GM12874 (cell line): ENCODE results near the gene SPRR5.

Source experiments
- CTCF ChIP-seq: IDR thresholded peaks from 2 replicates; pipeline ENCODE4 v1.5.1; 2011; ENCODE audit warnings: low read depth, mild to moderate bottlenecking, control low read depth, low read length, moderate library complexity; ENCODE audit not compliant: insufficient read depth

SPRR5 gene

DNA sequence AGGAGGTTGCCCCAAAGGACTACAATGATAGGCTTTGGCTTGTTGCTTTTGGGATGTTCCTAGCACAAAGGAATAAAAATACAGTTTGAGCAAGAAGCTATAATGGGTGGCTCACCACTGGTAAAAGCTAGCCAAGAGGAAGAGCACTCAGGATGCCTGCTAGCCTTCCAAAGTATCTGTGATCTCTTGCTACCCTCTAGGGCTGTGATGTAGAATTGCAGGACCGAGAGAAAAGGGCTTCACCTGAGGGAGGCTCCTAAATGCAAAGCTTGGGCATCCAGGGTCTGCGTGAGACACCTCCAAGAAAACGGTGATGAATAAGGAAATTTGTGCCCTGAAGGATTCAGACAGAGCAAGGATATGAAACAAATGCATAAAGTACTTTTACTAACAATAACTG, 20.9 kb upstream of the SPRR5 start:
- peak; percentile 63 for TF ChIP-seq CTCF

GRCh38 chr1:152928671-152929070, 18.3 kb upstream of the SPRR5 start:
- TF ChIP-seq CTCF, result no peak

- no peak for TF ChIP-seq CTCF
Observed at GRCh38 chr1:152932170-152932811, 14.7 kb upstream of the SPRR5 start.

DNA sequence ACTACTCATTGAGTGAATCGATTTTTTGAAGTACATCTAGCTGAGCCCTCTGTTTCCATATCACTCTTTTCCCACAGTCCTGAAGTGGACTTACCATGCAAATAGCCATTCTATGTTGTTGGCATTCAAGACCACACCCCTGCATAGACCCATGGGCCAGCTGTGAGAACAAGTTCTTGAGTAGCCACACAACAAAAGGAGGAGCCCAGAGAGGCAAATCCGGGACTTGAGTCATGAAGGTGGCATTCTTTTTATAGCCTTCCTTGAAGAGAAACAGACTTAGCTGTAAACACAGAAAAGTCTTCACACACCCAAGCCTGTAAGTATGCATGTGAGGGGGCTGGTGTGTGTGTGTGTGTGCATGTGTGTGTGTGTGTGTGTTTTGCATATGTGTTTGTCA, 13.8 kb upstream of the SPRR5 start:
- no peak for TF ChIP-seq CTCF

- no peak for TF ChIP-seq CTCF
Observed at GRCh38 chr1:152940614-152941013, 6.4 kb upstream of the SPRR5 start.

DNA sequence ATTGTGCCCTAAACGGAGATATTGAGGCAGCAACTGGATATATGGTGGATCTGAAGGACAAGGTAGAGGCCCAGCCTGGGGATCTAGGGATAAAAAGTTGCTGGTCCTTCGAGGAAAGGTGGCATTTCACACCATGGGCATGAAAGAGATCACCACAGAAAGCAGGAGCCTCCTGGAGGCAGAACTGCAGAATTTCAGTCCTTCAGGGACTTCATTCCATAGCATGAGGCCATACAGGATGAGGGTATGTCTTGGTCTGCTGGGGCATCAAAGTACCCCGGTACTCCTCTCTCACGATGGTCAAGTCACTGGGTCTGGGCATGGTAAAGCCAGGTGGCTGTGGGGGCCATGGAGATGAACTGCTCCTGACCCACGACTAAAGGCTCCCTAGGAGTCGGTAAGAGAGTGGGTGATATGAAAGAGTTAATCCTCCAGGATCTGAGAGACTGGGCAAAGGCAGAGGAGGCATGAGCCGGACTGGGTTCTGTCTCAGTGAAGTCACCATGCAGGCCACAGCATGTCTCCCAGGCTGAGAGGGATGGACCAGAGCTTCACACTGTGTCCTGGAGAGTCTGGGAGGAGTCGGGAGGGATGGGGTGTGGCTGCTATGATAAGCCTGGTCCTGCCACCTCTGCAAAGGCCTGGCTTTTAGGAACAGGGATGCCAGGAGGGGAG, 5.8 kb upstream of the SPRR5 start:
- no peak for TF ChIP-seq CTCF

DNA sequence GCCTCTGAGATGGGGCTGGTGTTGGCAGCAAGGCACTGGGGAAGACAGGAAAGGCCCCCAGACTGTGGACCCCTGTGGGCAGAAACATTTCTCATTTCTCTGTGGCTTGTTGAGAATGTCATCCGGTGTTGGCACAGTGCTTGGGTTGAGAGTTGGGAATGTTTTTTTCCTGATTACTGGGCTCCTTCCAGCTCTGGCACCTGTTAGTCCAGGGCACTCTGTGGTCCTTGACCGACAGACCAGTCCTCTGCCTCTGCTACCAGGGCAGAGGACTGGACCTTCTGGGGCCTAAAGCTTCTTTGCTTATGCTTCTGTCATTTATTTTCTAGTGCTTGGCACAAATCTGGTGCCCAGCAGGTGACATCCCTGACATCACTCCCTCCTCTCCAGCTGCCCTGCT, 4.8 kb upstream of the SPRR5 start:
- no peak for TF ChIP-seq CTCF
